HG03469 (cell line): ENCODE data around the gene MTA3.

Experiments used
- ATAC-seq: cut with Tn5 transposase; IDR thresholded peaks from one replicate; pipeline ENCODE4 v1.9.1; 2021; ENCODE audit warnings: mild to moderate bottlenecking, moderate library complexity, moderate number of reproducible peaks; ENCODE audit not compliant: unreplicated experiment

Gene MTA3

DNA sequence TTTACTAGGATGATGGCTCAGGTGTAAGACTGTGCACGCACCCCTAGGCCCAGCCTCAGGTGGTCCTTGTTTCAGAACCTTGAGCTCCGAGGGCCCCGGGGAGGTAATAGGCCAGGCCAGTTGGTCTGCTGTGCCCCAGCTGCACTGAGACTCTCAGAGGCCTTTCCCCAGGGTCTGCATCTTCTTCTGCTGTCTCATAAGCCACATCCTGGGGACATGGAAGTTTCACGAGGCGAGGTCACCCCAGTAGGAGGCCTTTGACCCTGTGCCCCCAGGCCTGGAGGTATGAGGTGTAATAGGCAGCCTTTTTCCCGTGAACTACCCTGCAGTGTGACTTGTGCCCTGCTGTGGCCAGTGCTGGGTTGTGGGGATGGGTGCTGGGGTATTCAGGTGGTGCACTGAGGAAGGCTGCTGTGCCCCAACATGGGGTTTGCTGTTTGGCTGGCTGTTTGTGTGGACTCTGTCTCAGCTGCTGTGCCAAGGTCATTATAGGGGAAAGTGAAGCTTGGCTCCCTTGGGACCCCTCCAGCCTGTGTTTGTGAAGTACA, 188.6 kb downstream of the MTA3 start:
- ATAC-seq: no peak

- ATAC-seq: no peak
These were observed 189.7 kb downstream of the MTA3 start for GRCh38 chr2:42757981-42758740.

DNA sequence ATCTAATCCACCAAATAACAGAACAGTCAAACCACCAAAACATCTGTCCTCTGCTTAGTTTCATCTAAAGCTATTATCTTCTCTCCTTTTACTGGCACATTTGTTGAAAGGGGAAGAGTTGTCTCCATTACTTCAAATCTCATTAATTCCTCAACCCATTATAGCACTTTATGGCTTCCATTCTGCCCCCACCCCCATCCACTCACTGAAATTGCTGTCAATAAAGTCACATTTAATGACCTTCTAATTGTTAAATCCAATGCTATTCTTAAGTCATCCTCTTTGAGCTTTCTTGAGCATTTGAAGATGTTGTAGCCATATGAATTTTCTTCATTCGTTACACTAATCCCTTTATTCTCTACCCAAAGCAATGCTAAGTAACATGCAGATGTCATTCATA, 190.3 kb downstream of the MTA3 start:
- ATAC-seq: no peak

GRCh38 chr2:42761554-42761953, 193.1 kb downstream of the MTA3 start:
- ATAC-seq: no peak

GRCh38 chr2:42762155-42762554, 193.7 kb downstream of the MTA3 start:
- no peak for ATAC-seq

DNA sequence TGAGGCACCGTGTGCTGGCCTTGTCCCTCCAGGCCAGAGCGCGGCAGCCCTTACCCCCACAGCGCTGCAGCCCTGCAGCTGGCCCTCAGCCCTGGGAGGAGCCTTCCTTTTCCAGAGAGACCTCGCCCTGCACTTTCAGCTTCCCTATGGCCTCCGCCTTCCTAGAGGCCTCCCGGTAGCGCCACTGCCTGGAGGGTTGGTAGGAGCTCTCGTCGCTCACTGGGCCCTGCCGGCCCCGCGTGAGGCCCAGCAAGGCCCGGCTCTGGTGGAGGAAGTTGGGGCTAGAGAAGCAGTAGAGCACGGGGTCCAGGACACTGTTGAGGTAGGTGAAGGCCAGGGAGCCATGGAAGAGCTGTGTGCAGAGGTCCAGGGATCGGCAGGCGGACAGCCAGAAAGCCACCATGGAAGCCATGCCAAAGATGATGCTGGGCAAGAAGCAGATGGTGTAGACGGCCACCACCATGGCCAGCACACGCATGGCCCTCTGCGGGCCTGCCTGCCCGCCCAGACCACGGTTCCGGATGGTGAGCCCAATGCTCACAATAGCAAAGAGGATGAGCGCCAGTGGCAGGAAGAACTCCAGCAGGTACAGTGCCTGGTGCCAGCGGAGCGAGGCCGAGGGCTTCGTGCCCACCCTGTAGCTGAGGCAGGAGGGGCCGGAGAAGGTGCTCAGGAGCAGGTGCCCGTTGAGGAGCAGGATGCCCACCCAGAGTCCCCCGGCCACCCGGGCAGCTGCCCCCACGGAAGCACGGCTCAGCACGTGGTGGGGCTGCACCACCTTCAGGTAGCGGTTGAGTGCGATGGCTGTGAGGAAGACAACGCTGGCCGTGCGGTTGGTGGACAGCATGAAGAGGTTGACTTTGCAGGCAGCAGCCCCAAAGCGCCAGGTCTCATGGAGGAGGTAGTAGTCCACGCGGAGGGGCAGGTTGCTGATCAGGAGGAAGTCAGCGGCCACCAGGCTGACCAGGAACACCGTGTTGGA, 194.7 kb downstream of the MTA3 start:
- no peak for ATAC-seq

GRCh38 chr2:42764096-42764495, 195.7 kb downstream of the MTA3 start, which contains the start of gene OXER1:
Gene OXER1, minus strand, starts transcription at chr2:42764135. Its CDS starts 73 bp downstream, at chr2:42764062.
- ATAC-seq: no peak

- no peak for ATAC-seq
These were observed 196.5 kb downstream of the MTA3 start for GRCh38 chr2:42764901-42765300.

DNA sequence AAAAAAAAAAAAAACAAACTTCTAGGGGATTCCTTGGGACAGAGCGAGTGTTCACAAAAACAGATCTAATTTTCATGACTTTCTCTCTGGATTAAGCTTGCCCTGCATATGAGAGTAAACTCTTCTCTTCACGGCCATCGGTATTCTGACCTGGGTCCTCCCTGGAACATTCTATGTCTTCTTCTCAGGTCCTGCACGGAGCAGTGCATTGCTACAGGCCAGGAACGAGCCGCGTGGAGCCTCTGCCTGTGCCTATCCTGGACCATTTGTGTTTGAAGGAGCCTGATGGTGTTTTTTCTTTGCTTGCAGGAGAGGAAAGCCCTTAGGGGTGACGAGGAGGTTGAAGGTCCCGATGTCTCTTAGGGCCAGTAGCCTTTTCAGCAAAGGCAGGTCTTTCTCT, 197.3 kb downstream of the MTA3 start:
- ATAC-seq: no peak

- ATAC-seq: no peak
These were observed 198.9 kb downstream of the MTA3 start for GRCh38 chr2:42767080-42767898.

GRCh38 chr2:42767899-42768705, 199.7 kb downstream of the MTA3 start:
- ATAC-seq: no peak

DNA sequence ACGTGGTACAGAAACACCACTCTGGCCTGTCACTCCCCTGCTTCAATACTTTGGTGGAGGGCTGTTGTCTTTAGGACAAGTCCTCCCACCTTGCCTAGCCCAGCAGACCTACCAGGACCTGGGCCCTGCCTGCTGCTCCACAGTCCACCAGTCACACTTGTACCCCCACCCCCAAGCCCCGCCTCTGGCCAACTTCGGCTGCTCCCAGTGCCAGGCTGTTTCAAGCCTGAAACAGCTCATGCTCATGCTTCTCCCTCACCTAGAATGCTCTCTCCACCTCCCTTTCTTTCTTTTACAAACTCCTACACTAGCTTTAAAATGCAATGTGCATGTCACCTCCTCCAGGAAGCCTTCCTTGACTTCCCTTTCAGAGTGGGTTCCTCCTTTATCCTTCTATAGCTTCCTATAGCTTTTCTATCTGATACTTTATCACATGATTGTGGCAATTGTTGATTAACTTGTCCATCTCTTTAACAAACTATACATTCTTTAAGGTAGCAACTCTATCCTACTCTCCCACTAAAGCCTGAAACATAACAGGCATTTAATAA, 200.3 kb downstream of the MTA3 start:
- ATAC-seq: no peak

GRCh38 chr2:42769583-42770287, 201.3 kb downstream of the MTA3 start:
- no peak for ATAC-seq

DNA sequence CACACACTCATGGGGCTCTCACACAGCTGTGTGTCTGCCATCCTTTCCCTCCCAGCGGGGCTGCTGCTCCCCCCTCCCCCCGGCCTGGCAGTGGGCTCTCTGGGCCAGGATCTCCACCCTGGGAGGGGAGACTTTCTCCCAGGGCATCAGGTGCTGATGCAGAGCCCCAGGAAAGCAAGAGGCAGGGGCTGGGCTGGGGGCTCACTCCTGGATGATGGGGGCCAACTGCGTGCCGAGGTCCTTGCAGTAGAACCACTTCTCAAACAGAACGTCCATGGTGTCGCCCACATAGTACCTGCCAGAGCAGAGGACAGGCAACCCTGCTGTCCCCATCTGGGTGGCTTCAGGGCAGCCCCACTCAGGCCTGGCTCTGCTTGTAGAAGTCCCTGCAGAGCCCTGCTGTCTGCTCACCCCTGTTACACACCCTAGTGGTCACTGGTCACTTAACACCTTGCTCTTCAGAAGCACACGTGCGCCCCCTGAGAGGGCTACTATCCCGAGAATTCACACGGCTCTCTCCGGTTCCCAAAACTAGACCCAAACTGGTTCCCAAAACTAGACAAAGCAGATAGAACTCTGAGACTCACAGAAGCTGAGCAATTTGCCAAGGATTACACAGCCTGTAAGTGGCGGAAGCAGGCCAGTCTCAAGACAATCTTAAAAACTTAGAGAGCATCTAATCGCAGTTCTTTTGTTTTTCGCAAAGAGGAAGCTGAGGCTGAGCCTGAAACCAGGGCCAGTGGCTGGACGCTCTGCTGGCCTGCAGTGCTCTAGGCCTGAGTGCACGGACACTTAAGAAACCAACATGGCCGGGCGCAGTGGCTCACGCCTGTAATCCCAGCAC, 202.1 kb downstream of the MTA3 start:
- peak; percentile 54 for ATAC-seq

GRCh38 chr2:42771546-42772153, 203.2 kb downstream of the MTA3 start:
- no peak for ATAC-seq

DNA sequence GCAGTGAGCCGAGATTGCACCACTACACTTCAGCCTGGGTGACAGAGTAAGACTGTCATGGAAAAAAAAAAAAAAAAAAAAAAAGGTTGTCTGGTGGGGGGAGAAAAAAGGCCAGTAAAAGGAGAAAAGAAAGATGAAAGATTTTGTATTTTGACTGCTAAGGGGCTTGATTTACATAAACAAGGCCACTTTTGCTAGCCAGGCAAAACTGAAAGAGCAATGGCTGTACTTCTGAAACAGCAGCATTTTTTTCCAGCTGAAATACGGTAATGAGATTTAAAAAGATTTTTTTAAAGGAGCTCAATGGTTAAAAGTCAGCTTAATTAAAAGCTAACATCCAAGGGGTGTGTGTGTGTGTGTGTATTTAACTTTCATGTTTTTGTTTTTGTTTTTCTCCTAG, 206.8 kb downstream of the MTA3 start:
- no peak for ATAC-seq

GRCh38 chr2:42775810-42776209, 207.4 kb downstream of the MTA3 start:
- ATAC-seq: no peak
